HEK293 (cell line): Measurements from ENCODE around the gene NCAPD3.

Experiments
- ZBTB21 ChIP-seq: fragments of 450-650 bp; formaldehyde crosslinking; IDR thresholded peaks from 2 replicates; pipeline ENCODE4 v1.5.1; 2017; ENCODE audit warnings: missing biosample characterization, missing genetic modification characterization
- TF ChIP-seq, protein P1 (sequence below): fragments of 450-650 bp; formaldehyde crosslinking; IDR thresholded peaks from 2 replicates; pipeline ENCODE4 v1.5.1; 2016; ENCODE audit warnings: missing biosample characterization, missing genetic modification characterization

DNA sequence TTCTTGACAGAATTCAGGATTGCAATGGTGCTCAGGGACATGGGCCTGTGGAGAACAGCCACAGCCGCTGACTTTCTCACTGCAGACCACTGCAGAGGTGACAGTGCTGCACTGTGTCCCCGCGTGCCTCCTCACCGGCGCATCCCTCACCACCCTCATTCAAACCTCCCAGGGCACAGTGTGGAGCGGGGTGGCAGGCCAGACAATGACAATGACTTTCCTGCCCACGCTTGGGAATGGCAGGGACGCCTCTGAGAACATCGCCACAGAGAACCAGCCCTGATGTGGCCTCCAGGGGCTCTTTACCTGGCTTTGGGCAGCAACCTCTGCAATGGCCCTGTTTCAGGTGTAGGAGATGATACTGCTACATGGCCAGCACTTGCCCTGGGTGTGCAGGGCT, 65.7 kb downstream of the NCAPD3 start:
- TF ChIP-seq ZBTB21 (tag by site-specific recombination), result no peak
- TF ChIP-seq, protein P1, sequence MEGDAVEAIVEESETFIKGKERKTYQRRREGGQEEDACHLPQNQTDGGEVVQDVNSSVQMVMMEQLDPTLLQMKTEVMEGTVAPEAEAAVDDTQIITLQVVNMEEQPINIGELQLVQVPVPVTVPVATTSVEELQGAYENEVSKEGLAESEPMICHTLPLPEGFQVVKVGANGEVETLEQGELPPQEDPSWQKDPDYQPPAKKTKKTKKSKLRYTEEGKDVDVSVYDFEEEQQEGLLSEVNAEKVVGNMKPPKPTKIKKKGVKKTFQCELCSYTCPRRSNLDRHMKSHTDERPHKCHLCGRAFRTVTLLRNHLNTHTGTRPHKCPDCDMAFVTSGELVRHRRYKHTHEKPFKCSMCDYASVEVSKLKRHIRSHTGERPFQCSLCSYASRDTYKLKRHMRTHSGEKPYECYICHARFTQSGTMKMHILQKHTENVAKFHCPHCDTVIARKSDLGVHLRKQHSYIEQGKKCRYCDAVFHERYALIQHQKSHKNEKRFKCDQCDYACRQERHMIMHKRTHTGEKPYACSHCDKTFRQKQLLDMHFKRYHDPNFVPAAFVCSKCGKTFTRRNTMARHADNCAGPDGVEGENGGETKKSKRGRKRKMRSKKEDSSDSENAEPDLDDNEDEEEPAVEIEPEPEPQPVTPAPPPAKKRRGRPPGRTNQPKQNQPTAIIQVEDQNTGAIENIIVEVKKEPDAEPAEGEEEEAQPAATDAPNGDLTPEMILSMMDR (tag by site-specific recombination), result no peak
